HepG2 (cell line): ENCODE results near the gene SLC2A10. TPM values are rescaled to one million over a fixed set of nuclear protein-coding genes. Genes with fewer than 3 reads are reported as not detected.
A peak's percentile ranks its signal among the peaks of the same experiment; 100 is the strongest.

Experiments used
- AGO1 ChIP-seq: fragments of 200-400 bp; formaldehyde crosslinking; IDR thresholded peaks from 2 replicates; pipeline ENCODE4 v1.6.1; 2017; ENCODE audit warnings: mild to moderate bottlenecking, low read depth, low read length, moderate library complexity; ENCODE audit not compliant: poor library complexity, severe bottlenecking
- ARID3A ChIP-seq: IDR thresholded peaks from 2 replicates; pipeline ENCODE4 v1.6.1; 2012; ENCODE audit warnings: low read depth, low read length, improper control_type of control experiment
- CEBPB ChIP-seq: IDR thresholded peaks from 2 replicates; pipeline ENCODE4 v1.6.1; 2011; ENCODE audit warnings: low read depth, low read length, improper control_type of control experiment, borderline replicate concordance
- ESRRA ChIP-seq: sonication (generic); formaldehyde crosslinking; IDR thresholded peaks from 2 replicates; pipeline ENCODE4 v1.5.1; 2020; ENCODE audit warnings: mild to moderate bottlenecking, low read depth, missing genetic modification reagents
- MLX ChIP-seq: IDR thresholded peaks from 2 replicates; pipeline ENCODE4 v1.6.1; 2016
- RERE ChIP-seq: IDR thresholded peaks from 2 replicates; pipeline ENCODE4 v1.6.1; 2016; ENCODE audit warnings: low read depth, missing genetic modification reagents, missing compliant biosample characterization
- SATB2 ChIP-seq: sonication (generic); formaldehyde crosslinking; IDR thresholded peaks from 2 replicates; pipeline ENCODE4 v1.5.0; 2020; ENCODE audit warnings: missing genetic modification reagents
- SPEN ChIP-seq: sonication (generic); formaldehyde crosslinking; IDR thresholded peaks from 2 replicates; pipeline ENCODE4 v1.5.1; 2020; ENCODE audit warnings: low read depth, mild to moderate bottlenecking, missing genetic modification reagents
- SRY ChIP-seq: sonication (generic); formaldehyde crosslinking; IDR thresholded peaks from 2 replicates; pipeline ENCODE4 v1.8.0; 2022; ENCODE audit warnings: mild to moderate bottlenecking, missing genetic modification reagents
- TEF ChIP-seq: sonication (generic); formaldehyde crosslinking; IDR thresholded peaks from 2 replicates; pipeline ENCODE4 v1.5.0; 2020; ENCODE audit warnings: missing genetic modification reagents
- YEATS2 ChIP-seq: sonication (generic); formaldehyde crosslinking; IDR thresholded peaks from 2 replicates; pipeline ENCODE4 v1.4.0; 2020; ENCODE audit warnings: missing genetic modification reagents, borderline replicate concordance
- ZBTB43 ChIP-seq: sonication (generic); formaldehyde crosslinking; conservative IDR thresholded peaks from 2 replicates; pipeline ENCODE4 v1.4.0; 2020; ENCODE audit warnings: missing genetic modification reagents
- ZHX1 ChIP-seq: sonication (generic); formaldehyde crosslinking; IDR thresholded peaks from 2 replicates; pipeline ENCODE4 v1.8.1; 2022; ENCODE audit warnings: low read depth, mild to moderate bottlenecking, missing genetic modification reagents
- ZNF678 ChIP-seq: sonication (generic); formaldehyde crosslinking; IDR thresholded peaks from 2 replicates; pipeline ENCODE4 v1.4.0; 2020; ENCODE audit warnings: mild to moderate bottlenecking, missing genetic modification reagents
- ZNF703 ChIP-seq: sonication (generic); formaldehyde crosslinking; IDR thresholded peaks from 2 replicates; pipeline ENCODE4 v1.5.1; 2020; ENCODE audit warnings: missing genetic modification reagents, mild to moderate bottlenecking, moderate library complexity, borderline replicate concordance
- ZSCAN9 ChIP-seq: IDR thresholded peaks from 2 replicates; pipeline ENCODE4 v1.6.1; 2016; ENCODE audit warnings: borderline replicate concordance
- polyA plus RNA-seq, 8 experiments: library from polyadenylated mRNA; depleted of rRNA in 3 of 8; stranded (reverse) in 7 of 8; unstranded in 1 of 8; fragments of >200 nt; fragmentation: Illumina TruSeq in 4 of 8; extraction: Trizol in 4 of 8; gene quantifications; 2 replicates each; pipeline versions ENCODE4 v1.2.1 to v1.2.3, GENCODE V29; 2011 to 2016; ENCODE audit warnings: low read depth in 4 of 8, missing spikeins in 1 of 8, mixed read lengths in 1 of 8; ENCODE audit not compliant: insufficient read depth in 1 of 8
- total RNA-seq, 5 experiments: library from RNA; depleted of rRNA; stranded (reverse); fragments of >200 nt; fragmentation: Illumina TruSeq; extraction: Trizol; gene quantifications; 2 replicates each; pipeline ENCODE4 v1.2.3, GENCODE V29; 2016; ENCODE audit warnings: low read depth in 1 of 5

Gene SLC2A10
- total and polyA plus RNA-seq, 2 of the 13 experiments (the other 11 are each of a cell fraction or from before 2014, with no cell fraction given): 16.0 to 18.4 TPM

GRCh38 chr20:46715292-46715756 is 5.9 kb downstream of the SLC2A10 start (continued):
- TF ChIP-seq MLX (CRISPR knock-in tag) (no peak), CEBPB (peak; percentile 91), ESRRA (CRISPR knock-in tag) (no peak), ZNF678 (CRISPR knock-in tag) (no peak), TEF (CRISPR knock-in tag) (no peak), ZBTB43 (no peak), SRY (no peak), SATB2 (CRISPR knock-in tag) (no peak), ZNF703 (no peak), YEATS2 (CRISPR knock-in tag) (no peak), RERE (CRISPR knock-in tag) (no peak), ZHX1 (CRISPR knock-in tag) (no peak; the same call in 1 of the 2 replicates), AGO1 (no peak), ZSCAN9 (CRISPR knock-in tag) (no peak), SPEN (CRISPR knock-in tag) (no peak), ARID3A (no peak)
